Lower leg skin (tissue), 4 donors: Measurements from ENCODE around the gene ANKRD1. TPM values are rescaled to one million over a fixed set of nuclear protein-coding genes. Genes with fewer than 3 reads are reported as not detected.
"Not testable (repeated sequence)": the region's sequence is repeated elsewhere in the genome, so short reads cannot be mapped to it uniquely, and the experiment has no call there.

Experiments
- DNase-seq, 2 donors: peaks; one replicate each; pipeline ENCODE4 v3.0.0-alpha.2; 2019; ENCODE audit warnings: low spot score in 2 of 2
- H3K4me3 ChIP-seq: fragments of 200-600 bp; sonication (generic); 2 replicates; pipeline ENCODE4 v1.5.1; 2017; ENCODE audit warnings: mild to moderate bottlenecking, low read depth; ENCODE audit not compliant: poor library complexity, severe bottlenecking
- CTCF ChIP-seq, 3 donors: fragments of 450-650 bp; IDR thresholded peaks; one replicate each; pipeline ENCODE4 v1.5.1; 2016; ENCODE audit warnings: antibody characterized with exemption in 3 of 3, mild to moderate bottlenecking in 3 of 3, moderate library complexity in 2 of 3
- POLR2A ChIP-seq, 2 donors: fragments of 450-650 bp; IDR thresholded peaks; one replicate each; pipeline ENCODE4 v1.6.1; 2016 to 2017; ENCODE audit warnings: antibody characterized with exemption in 2 of 2, mild to moderate bottlenecking in 1 of 2, moderate library complexity in 1 of 2
- WGBS, 2 donors: methylation state at CpG; one replicate each; pipeline ENCODE4 v1.1.5; 2018; 5-methylcytosine and 5-hydroxymethylcytosine counted together
- intact Hi-C: fragments of 100-400 bp; cut with DNase I; formaldehyde crosslinking; loops from one replicate; pipeline ENCODE4 v1.15.0; 2023; ENCODE audit warnings: low total_unique reads
- total RNA-seq, 4 donors: library from RNA; depleted of rRNA; stranded (reverse); fragments of >200 nt; gene quantifications; one replicate each; pipeline ENCODE4 v1.1.0, GENCODE V29; 2016

The ANKRD1 gene
- total RNA-seq, 4 donors from 2014 or later: not detected

GRCh38 chr10:90890347-90890746 lies 30.5 kb downstream of the ANKRD1 start:
- TF ChIP-seq POLR2A (IDR thresholded peaks at IDR 0.05): no peak
- no peak for TF ChIP-seq CTCF (IDR thresholded peaks at IDR 0.05)
- 90 to 95% methylated on average over 2 of the region's 2 CpGs for WGBS, 2 donors
- intact Hi-C loops: no loop called here
- no peak overlapping the region for H3K4me3 ChIP-seq
- DNase-seq: no peak

GRCh38 chr10:90889636-90890035 lies 31.3 kb downstream of the ANKRD1 start:
- WGBS, 2 donors: 84 to 87% methylated on average over 1 of the region's 1 CpG
- TF ChIP-seq CTCF (IDR thresholded peaks at IDR 0.05): no peak
- no peak for TF ChIP-seq POLR2A (IDR thresholded peaks at IDR 0.05)
- no peak for DNase-seq
- no peak overlapping the region for H3K4me3 ChIP-seq
- intact Hi-C loops: no loop called here

- H3K4me3 ChIP-seq: no peak overlapping the region
- TF ChIP-seq CTCF (IDR thresholded peaks at IDR 0.05) (no peak), POLR2A (IDR thresholded peaks at IDR 0.05) (no peak)
- intact Hi-C loops: no loop called here
- 96 to 97% methylated on average over 6 of the region's 6 CpGs for WGBS, 2 donors
- no peak for DNase-seq
Observed at GRCh38 chr10:90888387-90888786, 32.5 kb downstream of the ANKRD1 start.

- DNase-seq: no peak
- TF ChIP-seq POLR2A (IDR thresholded peaks at IDR 0.05) (no peak), CTCF (IDR thresholded peaks at IDR 0.05) (no peak)
- intact Hi-C loops: no loop called here
- 84 to 93% methylated on average over 6 of the region's 6 CpGs for whole genome bisulfite sequencing, 2 donors
- H3K4me3 ChIP-seq: no peak overlapping the region
Observed at GRCh38 chr10:90887555-90887954, 33.3 kb downstream of the ANKRD1 start.

GRCh38 chr10:90885176-90885575 lies 35.7 kb downstream of the ANKRD1 start:
- DNase-seq: no peak
- 100% methylated on average over 1 of the region's 1 CpG for WGBS, 2 donors
- TF ChIP-seq CTCF (IDR thresholded peaks at IDR 0.05): no peak
- TF ChIP-seq POLR2A (IDR thresholded peaks at IDR 0.05): no peak
- H3K4me3 ChIP-seq: no peak overlapping the region
- intact Hi-C loops: no loop called here

- 70 to 78% methylated on average over 3 of the region's 3 CpGs for WGBS, 2 donors
- no peak for DNase-seq
- TF ChIP-seq CTCF (IDR thresholded peaks at IDR 0.05) (no peak), POLR2A (IDR thresholded peaks at IDR 0.05) (no peak)
- intact Hi-C loops: no loop called here
- no peak overlapping the region for H3K4me3 ChIP-seq
Observed at GRCh38 chr10:90884431-90884830, 36.5 kb downstream of the ANKRD1 start.

- intact Hi-C loops, H3K4me3 ChIP-seq, DNase-seq: not testable (repeated sequence)
- WGBS, 2 donors: 71 to 72% methylated on average over 8 of the region's 8 CpGs
Observed at GRCh38 chr10:90880059-90880719, 40.7 kb downstream of the ANKRD1 start.
